ENCODE measurements around the gene RHO.

RHO gene

GRCh38 chr3:129521611-129522010 lies 6.8 kb upstream of the RHO start:
- Histone ChIP-seq H3K27ac (ENCODE audit: extremely low read depth, low read depth, low read length) (no peak overlapping the region), H3K36me3 (ENCODE audit: control insufficient read depth in 2 of 2, insufficient read depth in 1 of 2, low read length in 2 of 2) (peaks cover 0 to 2% of the 10 kb centered on the region in 2 experiments; a peak in 1 of 3 replicates), H3K4me3 (ENCODE audit: low read depth, low read length) (no peak overlapping the region), H3K9me3 (ENCODE audit: control insufficient read depth, insufficient read depth, low read depth, low read length) (no peaks in the 10 kb centered on the region), H3K4me1 (ENCODE audit: control insufficient read depth, insufficient read depth, low read length) (no peaks in the 10 kb centered on the region)
- ChIA-PET CTCF (interaction anchor here (0.7 to 0.8 kb wide), 2 partner anchors 31 to 66 kb away, joined by 3 to 6 read pairs; no protein-coding TSS in a partner anchor), POLR2A (no interaction called here)
- no peak for TF ChIP-seq ZNF555 (tag by site-specific recombination; conservative IDR thresholded peaks at IDR 0.05)
- no peak for TF ChIP-seq ZNF639 (tag by site-specific recombination; IDR thresholded peaks at IDR 0.05)
- no peak for TF ChIP-seq ZBTB48 (tag by site-specific recombination; IDR thresholded peaks at IDR 0.05)
- TF ChIP-seq ZNF518A (tag by site-specific recombination; conservative IDR thresholded peaks at IDR 0.05; ENCODE audit: low read depth), result no peak
- TF ChIP-seq ZNF433 (tag by site-specific recombination; IDR thresholded peaks at IDR 0.05; ENCODE audit: low read depth), result no peak
- no peak for TF ChIP-seq PRDM4 (tag by site-specific recombination; IDR thresholded peaks at IDR 0.05)
- TF ChIP-seq CTCF (tag by site-specific recombination; IDR thresholded peaks at IDR 0.05), result no peak
- TF ChIP-seq ZNF514 (tag by site-specific recombination; IDR thresholded peaks at IDR 0.05), result no peak
- no peak for TF ChIP-seq PATZ1 (tag by site-specific recombination; IDR thresholded peaks at IDR 0.05)
- TF ChIP-seq ZNF843 (tag by site-specific recombination; IDR thresholded peaks at IDR 0.05), result no peak
- TF ChIP-seq ZNF19 (tag by site-specific recombination; IDR thresholded peaks at IDR 0.05; ENCODE audit: low read depth), result no peak
- TF ChIP-seq ZNF501 (tag by site-specific recombination; IDR thresholded peaks at IDR 0.05), result no peak
- no peak for TF ChIP-seq ZNF513 (tag by site-specific recombination; IDR thresholded peaks at IDR 0.05)
- TF ChIP-seq SCRT1 (tag by site-specific recombination; IDR thresholded peaks at IDR 0.05; ENCODE audit: borderline replicate concordance), result no peak
- no peak for TF ChIP-seq ZNF473 (tag by site-specific recombination; IDR thresholded peaks at IDR 0.05)
- no peak for TF ChIP-seq GLI4 (tag by site-specific recombination; IDR thresholded peaks at IDR 0.05)
- TF ChIP-seq ZSCAN30 (tag by site-specific recombination; IDR thresholded peaks at IDR 0.05), result no peak
- TF ChIP-seq ZNF580 (tag by site-specific recombination; IDR thresholded peaks at IDR 0.05), result no peak
- TF ChIP-seq ZNF792 (tag by site-specific recombination; IDR thresholded peaks at IDR 0.05), result no peak
- no peak for TF ChIP-seq BCL11B (tag by site-specific recombination; IDR thresholded peaks at IDR 0.05; ENCODE audit: low read depth)

All from HEK293 (cell line).